NB4 (cell line): Measurements from ENCODE around the gene TAF1C.

Source experiments
- DNase-seq: peaks from one replicate; pipeline ENCODE4 v3.0.0; 2010; ENCODE audit warnings: low read depth
- H3K4me3 ChIP-seq: one replicate; pipeline ENCODE4 v1.5.1; 2011; ENCODE audit warnings: mild to moderate bottlenecking, low read depth, low read length, moderate library complexity
- CTCF ChIP-seq: IDR thresholded peaks from one replicate; pipeline ENCODE4 v1.5.1; 2012; ENCODE audit warnings: low read depth, low read length
- MAX ChIP-seq: IDR thresholded peaks from 2 replicates; pipeline ENCODE4 v1.6.1; 2011; ENCODE audit warnings: low read depth, low read length
- MYC ChIP-seq: IDR thresholded peaks from 2 replicates; pipeline ENCODE4 v1.6.1; 2011; ENCODE audit warnings: low read depth, low read length
- POLR2A ChIP-seq: IDR thresholded peaks from 2 replicates; pipeline ENCODE4 v1.6.1; 2011; ENCODE audit warnings: mild to moderate bottlenecking; ENCODE audit not compliant: insufficient read length; ENCODE audit errors: extremely low read depth

The TAF1C gene

GRCh38 chr16:84182104-84182503, 4.8 kb downstream of the TAF1C start:
- H3K4me3 ChIP-seq = no peak overlapping the region
- no peak for DNase-seq
- TF ChIP-seq MAX = no peak
- TF ChIP-seq CTCF = no peak
- no peak for TF ChIP-seq MYC
- TF ChIP-seq POLR2A = no peak

- DNase-seq = no peak
- H3K4me3 ChIP-seq = no peak overlapping the region
- no peak for TF ChIP-seq POLR2A
- TF ChIP-seq CTCF = no peak
- TF ChIP-seq MAX = no peak
- TF ChIP-seq MYC = no peak
Measured at GRCh38 chr16:84181144-84181915, 5.5 kb downstream of the TAF1C start.

- no peak for DNase-seq
- no peak for TF ChIP-seq CTCF
- no peak for TF ChIP-seq MYC
- no peak for TF ChIP-seq MAX
- no peak for TF ChIP-seq POLR2A
- H3K4me3 ChIP-seq = no peak overlapping the region
Measured at GRCh38 chr16:84180519-84181140, 6.2 kb downstream of the TAF1C start.

GRCh38 chr16:84179612-84180320, 7.1 kb downstream of the TAF1C start:
- no peak for TF ChIP-seq CTCF
- no peak for TF ChIP-seq MAX
- no peak for TF ChIP-seq MYC
- no peak for TF ChIP-seq POLR2A
- DNase-seq = no peak
- no peak overlapping the region for H3K4me3 ChIP-seq

GRCh38 chr16:84178892-84179611, 7.8 kb downstream of the TAF1C start:
- TF ChIP-seq POLR2A = no peak
- no peak for TF ChIP-seq MAX
- TF ChIP-seq CTCF = no peak
- no peak for TF ChIP-seq MYC
- no peak overlapping the region for H3K4me3 ChIP-seq
- no peak for DNase-seq
